Stimulated activated CD8-positive, alpha-beta memory T cell treated with anti-CD3 and anti-CD28 coated beads, Interleukin-15, amount 100 ng/mL, for 4 hours (primary cell): ENCODE data around the gene ACOT8.
A peak's percentile ranks its signal among the peaks of the same experiment; 100 is the strongest.
"Not testable (repeated sequence)": the region's sequence is repeated elsewhere in the genome, so short reads cannot be mapped to it uniquely, and the experiment has no call there.

Source experiments
- DNase-seq, 2 donors: peaks; one replicate each; pipeline ENCODE4 v3.0.0-alpha.2; 2020; ENCODE audit warnings: low read depth in 2 of 2

The ACOT8 gene

GRCh38 chr20:45827712-45828111 is 29.5 kb downstream of the ACOT8 start:
- no peak for DNase-seq

GRCh38 chr20:45827030-45827652 is 30.1 kb downstream of the ACOT8 start, which contains the start of gene TNNC2:
TNNC2 (minus strand) TSS chr20:45827312; CDS start chr20:45827248, 64 bp downstream.
- DNase-seq: no peak

GRCh38 chr20:45826381-45827019 is 30.7 kb downstream of the ACOT8 start:
- DNase-seq: no peak

GRCh38 chr20:45823949-45824835 is 33.0 kb downstream of the ACOT8 start:
- DNase-seq: peak; percentile 17 to 25

GRCh38 chr20:45822857-45823256 is 34.3 kb downstream of the ACOT8 start:
- DNase-seq: no peak

GRCh38 chr20:45821947-45822346 is 35.2 kb downstream of the ACOT8 start:
- DNase-seq: no peak

- DNase-seq: no peak
Observed at GRCh38 chr20:45819466-45819865, 37.7 kb downstream of the ACOT8 start.

GRCh38 chr20:45818239-45818638 is 39.0 kb downstream of the ACOT8 start:
- DNase-seq: no peak

GRCh38 chr20:45817376-45818194 is 39.6 kb downstream of the ACOT8 start:
- no peak for DNase-seq

GRCh38 chr20:45816951-45817350 is 40.2 kb downstream of the ACOT8 start:
- DNase-seq: no peak

- no peak for DNase-seq
Observed at GRCh38 chr20:45814314-45814713, 42.9 kb downstream of the ACOT8 start.

- DNase-seq: no peak
Observed at GRCh38 chr20:45813489-45813888, 43.7 kb downstream of the ACOT8 start.

GRCh38 chr20:45813006-45813340 is 44.2 kb downstream of the ACOT8 start:
- DNase-seq: no peak

- peak; percentile 81 to 91 for DNase-seq
Observed at GRCh38 chr20:45812157-45813005, 44.8 kb downstream of the ACOT8 start, which contains the start of gene UBE2C. UBE2C (plus strand) TSS chr20:45812644; CDS start chr20:45812696, 52 bp downstream.

- no peak for DNase-seq
Observed at GRCh38 chr20:45810191-45810970, 46.8 kb downstream of the ACOT8 start.

- DNase-seq: no peak
Observed at GRCh38 chr20:45801851-45802250, 55.3 kb downstream of the ACOT8 start.

- peak; percentile 21 to 45 for DNase-seq
Observed at GRCh38 chr20:45798935-45799642, 58.1 kb downstream of the ACOT8 start.

- not testable (repeated sequence) for DNase-seq
Observed at GRCh38 chr20:45797955-45798354, 59.2 kb downstream of the ACOT8 start.

GRCh38 chr20:45797510-45797909 is 59.7 kb downstream of the ACOT8 start:
- DNase-seq: not testable (repeated sequence)
